ENCODE data around the gene IZUMO2.

The IZUMO2 gene

DNA sequence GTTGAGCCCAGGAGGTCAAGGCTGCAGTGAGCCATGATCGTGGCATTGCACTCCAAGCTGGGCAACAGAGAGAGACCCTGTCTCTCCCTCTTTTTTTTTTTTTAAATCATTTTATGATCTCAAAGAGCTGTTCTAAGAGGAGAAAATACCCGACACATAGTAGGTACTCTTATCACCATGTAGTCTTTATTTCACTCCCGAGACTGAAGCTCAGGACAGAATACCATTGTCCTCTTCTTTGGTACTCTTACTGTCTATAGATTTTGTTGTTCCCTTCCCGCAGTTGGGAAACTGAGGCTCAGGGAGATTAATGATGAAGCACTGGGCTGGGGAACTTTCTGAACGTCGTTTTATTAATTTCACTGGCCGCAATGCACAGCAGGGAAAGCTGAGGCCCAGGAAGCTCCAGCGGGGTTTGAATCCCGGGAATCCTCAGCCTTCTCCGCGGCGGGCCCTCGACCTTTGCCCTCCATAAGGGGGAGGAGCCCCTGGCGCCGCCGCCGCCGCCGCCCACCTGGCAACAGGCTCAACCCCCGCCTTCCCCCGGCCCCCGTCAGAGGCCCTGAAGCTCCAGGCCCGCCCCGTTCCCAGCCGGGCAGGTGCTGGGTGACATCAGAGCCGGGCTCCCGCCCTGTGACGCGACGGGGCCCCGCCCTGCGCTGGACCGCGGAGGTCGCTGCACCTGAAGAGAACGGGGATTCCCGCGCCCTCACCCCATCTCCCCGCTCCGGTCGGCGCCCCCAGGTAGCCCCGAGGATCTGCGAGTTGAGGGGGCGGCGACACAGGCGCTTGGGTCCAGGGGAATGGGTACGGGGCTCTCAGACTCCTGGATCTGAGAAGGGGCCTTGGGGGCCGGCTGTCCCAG lies 42.0 kb upstream of the IZUMO2 start:
- TF ChIP-seq, protein P1, sequence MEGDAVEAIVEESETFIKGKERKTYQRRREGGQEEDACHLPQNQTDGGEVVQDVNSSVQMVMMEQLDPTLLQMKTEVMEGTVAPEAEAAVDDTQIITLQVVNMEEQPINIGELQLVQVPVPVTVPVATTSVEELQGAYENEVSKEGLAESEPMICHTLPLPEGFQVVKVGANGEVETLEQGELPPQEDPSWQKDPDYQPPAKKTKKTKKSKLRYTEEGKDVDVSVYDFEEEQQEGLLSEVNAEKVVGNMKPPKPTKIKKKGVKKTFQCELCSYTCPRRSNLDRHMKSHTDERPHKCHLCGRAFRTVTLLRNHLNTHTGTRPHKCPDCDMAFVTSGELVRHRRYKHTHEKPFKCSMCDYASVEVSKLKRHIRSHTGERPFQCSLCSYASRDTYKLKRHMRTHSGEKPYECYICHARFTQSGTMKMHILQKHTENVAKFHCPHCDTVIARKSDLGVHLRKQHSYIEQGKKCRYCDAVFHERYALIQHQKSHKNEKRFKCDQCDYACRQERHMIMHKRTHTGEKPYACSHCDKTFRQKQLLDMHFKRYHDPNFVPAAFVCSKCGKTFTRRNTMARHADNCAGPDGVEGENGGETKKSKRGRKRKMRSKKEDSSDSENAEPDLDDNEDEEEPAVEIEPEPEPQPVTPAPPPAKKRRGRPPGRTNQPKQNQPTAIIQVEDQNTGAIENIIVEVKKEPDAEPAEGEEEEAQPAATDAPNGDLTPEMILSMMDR (IDR thresholded peaks at IDR 0.05): no peak
- H3K36me3 ChIP-seq: no peaks in the 10 kb centered on the region
- H3K27me3 ChIP-seq: peaks cover 73% of the 10 kb centered on the region
- no peaks in the 10 kb centered on the region for H3K4me1 ChIP-seq (ENCODE audit: control insufficient read depth in 1 of 2, insufficient read depth in 1 of 2, low read depth in 1 of 2, low read length in 1 of 2)
- no peak overlapping the region for H3K27ac ChIP-seq
- no peaks in the 10 kb centered on the region for H3K9me3 ChIP-seq
- no peak overlapping the region for H3K4me3 ChIP-seq (ENCODE audit: low read depth in 1 of 2, low read length in 1 of 2)

DNA sequence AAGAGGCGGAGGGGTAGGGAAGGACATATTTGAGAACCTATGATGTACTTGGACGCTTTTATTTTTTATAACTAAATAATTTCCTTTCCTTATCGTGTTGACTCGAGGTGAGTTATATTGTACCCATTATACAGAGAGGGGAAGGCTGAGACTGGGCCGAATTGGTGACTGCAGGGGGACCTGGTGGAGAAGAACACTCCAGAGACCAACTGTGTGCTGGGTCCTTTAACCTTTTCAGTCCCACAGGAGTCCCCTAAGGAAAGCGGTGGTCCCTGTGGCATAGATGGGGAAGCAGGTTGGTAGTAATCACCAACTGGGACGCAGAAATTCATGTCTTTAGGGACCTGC lies 41.0 kb upstream of the IZUMO2 start:
- no peak overlapping the region for H3K4me3 ChIP-seq (ENCODE audit: low read depth in 1 of 2, low read length in 1 of 2)
- TF ChIP-seq, protein P1 (IDR thresholded peaks at IDR 0.05): no peak
- H3K9me3 ChIP-seq: no peaks in the 10 kb centered on the region
- no peaks in the 10 kb centered on the region for H3K36me3 ChIP-seq
- H3K4me1 ChIP-seq (ENCODE audit: control insufficient read depth in 1 of 2, insufficient read depth in 1 of 2, low read depth in 1 of 2, low read length in 1 of 2): no peaks in the 10 kb centered on the region
- peaks cover 80% of the 10 kb centered on the region for H3K27me3 ChIP-seq
- H3K27ac ChIP-seq: no peak overlapping the region

DNA sequence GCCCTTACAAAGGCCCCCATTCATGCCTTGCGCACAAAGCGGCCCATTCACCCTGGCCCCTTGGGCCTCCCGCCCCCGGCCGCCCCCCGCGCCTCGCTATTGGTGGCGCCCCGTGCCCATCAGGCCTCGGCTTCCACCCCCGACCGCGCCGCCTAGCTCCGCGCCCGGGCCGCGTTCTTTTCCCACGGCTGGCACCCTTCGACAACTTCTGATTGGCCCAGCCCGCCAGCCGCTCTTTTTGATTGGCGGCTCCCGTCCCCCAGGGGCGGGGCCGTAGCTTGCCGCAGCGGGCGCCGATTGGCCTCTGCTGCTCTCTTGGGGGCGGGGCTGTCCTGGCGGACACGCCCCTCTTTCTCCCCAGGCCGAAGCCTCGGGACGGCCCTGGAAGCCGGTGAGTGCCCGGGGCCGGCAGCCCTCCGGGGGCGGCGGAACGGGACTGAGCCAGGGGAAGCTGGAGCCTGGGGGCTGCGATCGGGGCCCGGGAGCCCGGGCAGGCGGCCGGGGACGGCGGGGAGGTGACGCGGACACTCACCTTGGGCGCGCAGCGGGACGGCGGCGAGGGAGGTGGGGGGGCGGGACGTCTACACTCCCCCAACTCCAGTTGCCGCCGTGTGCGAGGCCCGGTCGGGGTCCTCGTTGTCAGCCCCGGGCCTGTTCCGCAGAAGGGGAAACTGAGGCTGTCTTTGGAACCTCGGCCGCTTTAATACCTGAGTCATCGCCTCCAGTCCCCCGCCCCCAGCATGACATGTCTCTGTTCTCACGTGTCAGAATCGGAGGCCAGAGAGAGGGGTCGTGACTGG lies 40.4 kb upstream of the IZUMO2 start, which contains the start of gene MYH14:
TSS of gene MYH14 (plus strand) at position 342 of the 800 bp plus-strand sequence. CDS start 6,744 bp downstream, outside the sequence.
- Histone ChIP-seq H3K36me3 (no peaks in the 10 kb centered on the region), H3K27ac (no peak within 1 kb of the TSS), H3K9me3 (no peaks in the 10 kb centered on the region), H3K27me3 (peaks cover 85% of the 10 kb centered on the region), H3K4me1 (ENCODE audit: control insufficient read depth in 1 of 2, insufficient read depth in 1 of 2, low read depth in 1 of 2, low read length in 1 of 2) (no peaks in the 10 kb centered on the region), H3K4me3 (ENCODE audit: low read depth in 1 of 2, low read length in 1 of 2) (no peak within 1 kb of the TSS)
- TF ChIP-seq, protein P1 (IDR thresholded peaks at IDR 0.05): no peak

DNA sequence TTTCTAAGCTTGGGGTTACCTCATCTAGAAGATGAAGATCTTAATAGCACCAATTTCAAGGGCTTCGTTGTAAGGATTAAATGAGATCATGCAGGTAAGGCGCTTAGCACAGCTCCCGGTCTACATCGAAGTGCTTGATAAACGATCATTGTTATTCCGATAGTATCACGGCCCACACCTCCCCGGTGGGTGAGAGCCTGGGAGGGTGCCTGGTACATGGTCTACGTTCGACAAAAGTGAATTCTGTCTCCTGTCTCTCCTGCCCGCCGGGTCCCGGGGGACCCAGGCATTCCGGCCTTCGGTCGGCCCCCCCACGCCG lies 39.8 kb upstream of the IZUMO2 start:
- Histone ChIP-seq H3K27ac (no peak overlapping the region), H3K9me3 (no peaks in the 10 kb centered on the region), H3K4me3 (ENCODE audit: low read depth in 1 of 2, low read length in 1 of 2) (no peak overlapping the region), H3K36me3 (no peaks in the 10 kb centered on the region), H3K27me3 (peaks cover 87% of the 10 kb centered on the region), H3K4me1 (ENCODE audit: control insufficient read depth in 1 of 2, insufficient read depth in 1 of 2, low read depth in 1 of 2, low read length in 1 of 2) (no peaks in the 10 kb centered on the region)
- TF ChIP-seq, protein P1 (IDR thresholded peaks at IDR 0.05): no peak

DNA sequence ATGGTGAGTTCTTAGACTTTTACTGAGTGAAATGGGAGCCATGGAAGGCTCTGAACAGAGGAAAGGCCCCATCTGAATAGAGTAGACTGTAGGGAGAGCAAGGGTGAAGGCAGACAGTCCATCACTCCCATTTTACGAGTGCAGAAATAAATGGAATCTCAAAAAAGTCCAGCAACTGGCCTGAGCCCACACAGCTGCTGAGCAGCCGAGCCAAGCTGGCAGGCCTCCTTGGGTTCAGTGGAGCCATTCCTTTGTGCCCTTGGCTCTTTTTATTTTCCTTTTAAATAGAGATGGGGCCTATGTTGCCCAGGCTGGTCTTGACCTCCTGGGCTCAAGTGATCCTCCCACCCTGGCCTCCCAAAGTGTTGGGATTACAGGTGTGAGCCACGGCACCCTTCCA lies 39.3 kb upstream of the IZUMO2 start:
- no peaks in the 10 kb centered on the region for H3K4me1 ChIP-seq (ENCODE audit: control insufficient read depth in 1 of 2, insufficient read depth in 1 of 2, low read depth in 1 of 2, low read length in 1 of 2)
- H3K27me3 ChIP-seq: peaks cover 81% of the 10 kb centered on the region
- H3K4me3 ChIP-seq (ENCODE audit: low read depth in 1 of 2, low read length in 1 of 2): no peak overlapping the region
- no peaks in the 10 kb centered on the region for H3K9me3 ChIP-seq
- TF ChIP-seq, protein P1 (IDR thresholded peaks at IDR 0.05): no peak
- no peaks in the 10 kb centered on the region for H3K36me3 ChIP-seq
- H3K27ac ChIP-seq: no peak overlapping the region
